ENCODE measurements around the gene EML6.

Gene EML6

GRCh38 chr2:54945391-54946219 is 222.1 kb downstream of the EML6 start:
- DNase-seq (ENCODE audit: low spot score): peak; percentile 71

GRCh38 chr2:54946220-54946805 is 222.9 kb downstream of the EML6 start:
- DNase-seq (ENCODE audit: low spot score): no peak

GRCh38 chr2:54947136-54947535 is 223.7 kb downstream of the EML6 start:
- no peak for DNase-seq (ENCODE audit: low spot score)

- DNase-seq (ENCODE audit: low spot score): peak; percentile 45
Measured at GRCh38 chr2:54947646-54948045, 224.2 kb downstream of the EML6 start.

GRCh38 chr2:54948120-54948519 is 224.7 kb downstream of the EML6 start:
- DNase-seq (ENCODE audit: low spot score): no peak

- DNase-seq (ENCODE audit: low spot score): no peak
Measured at GRCh38 chr2:54949431-54949830, 226.0 kb downstream of the EML6 start.

GRCh38 chr2:54950811-54951210 is 227.3 kb downstream of the EML6 start:
- DNase-seq (ENCODE audit: low spot score): no peak

GRCh38 chr2:54952425-54952824 is 229.0 kb downstream of the EML6 start:
- DNase-seq (ENCODE audit: low spot score): no peak

GRCh38 chr2:54952978-54953456 is 229.6 kb downstream of the EML6 start:
- no peak for DNase-seq (ENCODE audit: low spot score)

GRCh38 chr2:54954158-54954557 is 230.7 kb downstream of the EML6 start:
- DNase-seq (ENCODE audit: low spot score): no peak

GRCh38 chr2:54954705-54955357 is 231.4 kb downstream of the EML6 start:
- DNase-seq (ENCODE audit: low spot score): no peak

- no peak for DNase-seq (ENCODE audit: low spot score)
Measured at GRCh38 chr2:54955358-54956110, 232.1 kb downstream of the EML6 start.

- no peak for DNase-seq (ENCODE audit: low spot score)
Measured at GRCh38 chr2:54956111-54956627, 232.7 kb downstream of the EML6 start.

GRCh38 chr2:54957321-54957999 is 234.0 kb downstream of the EML6 start:
- DNase-seq (ENCODE audit: low spot score): no peak

- DNase-seq (ENCODE audit: low spot score): no peak
Measured at GRCh38 chr2:54958717-54959371, 235.4 kb downstream of the EML6 start.

- DNase-seq (ENCODE audit: low spot score): no peak
Measured at GRCh38 chr2:54960164-54960563, 236.7 kb downstream of the EML6 start.

- DNase-seq (ENCODE audit: low spot score): no peak
Measured at GRCh38 chr2:54962511-54962910, 239.0 kb downstream of the EML6 start.

- DNase-seq (ENCODE audit: low spot score): no peak
Measured at GRCh38 chr2:54962935-54963440, 239.5 kb downstream of the EML6 start.

GRCh38 chr2:54963476-54963875 is 240.0 kb downstream of the EML6 start:
- DNase-seq (ENCODE audit: low spot score): no peak

- DNase-seq (ENCODE audit: low spot score): no peak
Measured at GRCh38 chr2:54964271-54964670, 240.8 kb downstream of the EML6 start.

GRCh38 chr2:54964816-54965215 is 241.4 kb downstream of the EML6 start:
- no peak for DNase-seq (ENCODE audit: low spot score)
